Karpas-422 (cell line): ENCODE data around the gene ATP8A2. TPM values are rescaled to one million over a fixed set of nuclear protein-coding genes. Genes with fewer than 3 reads are reported as not detected.
"Not testable (repeated sequence)": the region's sequence is repeated elsewhere in the genome, so short reads cannot be mapped to it uniquely, and the experiment has no call there.

Source experiments
- DNase-seq: peaks from one replicate; pipeline ENCODE4 v3.0.0-alpha.2; 2015
- H2AFZ ChIP-seq: fragments of 200-600 bp; sonication (generic); 2 replicates; pipeline ENCODE4 v1.6.1; 2014; ENCODE audit warnings: antibody characterized with exemption, low read length, mixed read lengths
- H3K27ac ChIP-seq: fragments of 200-600 bp; sonication (generic); 2 replicates; pipeline ENCODE4 v1.5.1; 2014; ENCODE audit warnings: mild to moderate bottlenecking, low read length, moderate library complexity
- H3K27me3 ChIP-seq: fragments of 200-600 bp; sonication (generic); 2 replicates; pipeline ENCODE4 v1.6.1; 2014; ENCODE audit warnings: low read length, mixed read lengths
- H3K36me3 ChIP-seq: fragments of 200-600 bp; sonication (generic); 2 replicates; pipeline ENCODE4 v1.6.1; 2014; ENCODE audit warnings: low read length, mixed read lengths; ENCODE audit not compliant: insufficient read depth
- H3K4me1 ChIP-seq: fragments of 200-600 bp; sonication (generic); 2 replicates; pipeline ENCODE4 v1.6.1; 2014; ENCODE audit warnings: mild to moderate bottlenecking, low read length, mixed read lengths
- H3K4me2 ChIP-seq: fragments of 200-600 bp; sonication (generic); 2 replicates; pipeline ENCODE4 v1.6.1; 2014; ENCODE audit warnings: low read length, low read depth, mild to moderate bottlenecking; ENCODE audit not compliant: poor library complexity, severe bottlenecking
- H3K4me3 ChIP-seq: fragments of 200-600 bp; sonication (generic); 2 replicates; pipeline ENCODE4 v1.5.1; 2014; ENCODE audit warnings: mild to moderate bottlenecking, antibody characterized with exemption, low read length, mixed read lengths
- H3K79me2 ChIP-seq: fragments of 200-600 bp; sonication (generic); 2 replicates; pipeline ENCODE4 v1.6.1; 2014; ENCODE audit warnings: mild to moderate bottlenecking, low read length, mixed read lengths
- H3K9ac ChIP-seq: fragments of 200-600 bp; sonication (generic); 2 replicates; pipeline ENCODE4 v1.6.0; 2014; ENCODE audit warnings: low read length
- H3K9me2 ChIP-seq: fragments of 200-600 bp; sonication (generic), shearing (Covaris generic); replicated peaks from 2 replicates; pipeline ENCODE4 v1.6.0; 2014; ENCODE audit warnings: mild to moderate bottlenecking, low read length, moderate library complexity; ENCODE audit not compliant: insufficient read depth
- H3K9me3 ChIP-seq: fragments of 300-700, 200-600 bp; sonication (generic); 2 replicates; pipeline ENCODE4 v1.6.1; 2014; ENCODE audit warnings: low read length, mixed read lengths
- H4K20me1 ChIP-seq: fragments of 200-600 bp; sonication (generic); 2 replicates; pipeline ENCODE4 v1.6.1; 2014; ENCODE audit warnings: mild to moderate bottlenecking, antibody characterized with exemption, low read length, low read depth; ENCODE audit not compliant: insufficient read depth
- total RNA-seq: library from RNA; depleted of rRNA; stranded (reverse); fragments of >200 nt; shearing (Covaris generic); gene quantifications from 2 replicates; pipeline ENCODE4 v1.2.3, GENCODE V29; 2014; ENCODE audit warnings: low replicate concordance

Gene ATP8A2
- total RNA-seq, 1 experiment from 2014 or later: not detected

- H3K4me3 ChIP-seq: no peak overlapping the region
- no peaks in the 10 kb centered on the region for H3K9me3 ChIP-seq
- no peaks in the 10 kb centered on the region for H4K20me1 ChIP-seq
- no peak overlapping the region for H3K9ac ChIP-seq
- no peaks in the 10 kb centered on the region; the same call in 1 of the 2 replicates for H3K27me3 ChIP-seq
- H3K9me2 ChIP-seq: no peaks in the 10 kb centered on the region
- no peak overlapping the region for H3K27ac ChIP-seq
- DNase-seq: no peak
- H3K36me3 ChIP-seq: no peaks in the 10 kb centered on the region
- no peak overlapping the region for H3K4me2 ChIP-seq
- H3K4me1 ChIP-seq: no peaks in the 10 kb centered on the region
- no peaks in the 10 kb centered on the region for H3K79me2 ChIP-seq
- no peak overlapping the region for H2AFZ ChIP-seq
Observed at GRCh38 chr13:25541434-25542123, 169.8 kb downstream of the ATP8A2 start.

- H3K9ac ChIP-seq, H3K27me3 ChIP-seq, H3K4me1 ChIP-seq, H3K9me3 ChIP-seq, H3K79me2 ChIP-seq, H2AFZ ChIP-seq, H3K27ac ChIP-seq, H4K20me1 ChIP-seq, H3K9me2 ChIP-seq, DNase-seq, H3K4me2 ChIP-seq, H3K4me3 ChIP-seq, H3K36me3 ChIP-seq: not testable (repeated sequence)
Observed at GRCh38 chr13:25548991-25549390, 177.2 kb downstream of the ATP8A2 start.

- H4K20me1 ChIP-seq: no peaks in the 10 kb centered on the region
- no peak overlapping the region for H3K4me2 ChIP-seq
- H3K27ac ChIP-seq: no peak overlapping the region
- H3K4me1 ChIP-seq: no peaks in the 10 kb centered on the region
- no peaks in the 10 kb centered on the region for H3K9me3 ChIP-seq
- no peak for DNase-seq
- H2AFZ ChIP-seq: no peak overlapping the region
- no peaks in the 10 kb centered on the region for H3K36me3 ChIP-seq
- no peaks in the 10 kb centered on the region for H3K79me2 ChIP-seq
- H3K9ac ChIP-seq: no peak overlapping the region
- H3K4me3 ChIP-seq: no peak overlapping the region
- H3K27me3 ChIP-seq: no peaks in the 10 kb centered on the region
- H3K9me2 ChIP-seq: no peaks in the 10 kb centered on the region
Observed at GRCh38 chr13:25561812-25562211, 190.0 kb downstream of the ATP8A2 start.

- H3K79me2 ChIP-seq: no peaks in the 10 kb centered on the region
- H3K9ac ChIP-seq: no peak overlapping the region
- H3K9me3 ChIP-seq: no peaks in the 10 kb centered on the region
- no peaks in the 10 kb centered on the region for H3K9me2 ChIP-seq
- H3K4me1 ChIP-seq: no peaks in the 10 kb centered on the region
- no peak overlapping the region for H3K4me2 ChIP-seq
- no peaks in the 10 kb centered on the region for H3K27me3 ChIP-seq
- H4K20me1 ChIP-seq: no peaks in the 10 kb centered on the region
- no peak overlapping the region for H3K4me3 ChIP-seq
- H3K36me3 ChIP-seq: no peaks in the 10 kb centered on the region
- H3K27ac ChIP-seq: no peak overlapping the region
- no peak for DNase-seq
- no peak overlapping the region for H2AFZ ChIP-seq
Observed at GRCh38 chr13:25570185-25570584, 198.4 kb downstream of the ATP8A2 start.

GRCh38 chr13:25571237-25571636 is 199.5 kb downstream of the ATP8A2 start:
- H2AFZ ChIP-seq: no peak overlapping the region
- no peak for DNase-seq
- H3K36me3 ChIP-seq: no peaks in the 10 kb centered on the region
- no peaks in the 10 kb centered on the region for H3K4me1 ChIP-seq
- H3K9ac ChIP-seq: no peak overlapping the region
- H3K9me2 ChIP-seq: no peaks in the 10 kb centered on the region
- H3K79me2 ChIP-seq: no peaks in the 10 kb centered on the region
- no peak overlapping the region for H3K4me3 ChIP-seq
- no peaks in the 10 kb centered on the region for H4K20me1 ChIP-seq
- H3K4me2 ChIP-seq: no peak overlapping the region
- H3K9me3 ChIP-seq: no peaks in the 10 kb centered on the region
- H3K27me3 ChIP-seq: no peaks in the 10 kb centered on the region
- H3K27ac ChIP-seq: no peak overlapping the region

- H3K4me2 ChIP-seq, H3K27ac ChIP-seq, H3K4me1 ChIP-seq, H2AFZ ChIP-seq, H3K4me3 ChIP-seq, DNase-seq, H4K20me1 ChIP-seq, H3K9ac ChIP-seq, H3K79me2 ChIP-seq, H3K36me3 ChIP-seq, H3K27me3 ChIP-seq, H3K9me3 ChIP-seq, H3K9me2 ChIP-seq: not testable (repeated sequence)
Observed at GRCh38 chr13:25572171-25572570, 200.4 kb downstream of the ATP8A2 start.

GRCh38 chr13:25574437-25575411 is 202.9 kb downstream of the ATP8A2 start:
- Histone ChIP-seq H4K20me1 (0 out of 2 replicates have a peak, but pooled peaks cover 3% of the 10 kb centered on the region), H3K4me1 (no peaks in the 10 kb centered on the region), H2AFZ (no peak overlapping the region), H3K4me2 (no peak overlapping the region), H3K9me3 (no peaks in the 10 kb centered on the region), H3K9me2 (no peaks in the 10 kb centered on the region), H3K4me3 (no peak overlapping the region), H3K79me2 (no peaks in the 10 kb centered on the region), H3K27ac (no peak overlapping the region), H3K9ac (no peak overlapping the region), H3K36me3 (no peaks in the 10 kb centered on the region), H3K27me3 (no peaks in the 10 kb centered on the region)
- DNase-seq: peak; percentile 92

- H3K27me3 ChIP-seq: no peaks in the 10 kb centered on the region
- no peak for DNase-seq
- H3K36me3 ChIP-seq: no peaks in the 10 kb centered on the region
- no peak overlapping the region for H3K27ac ChIP-seq
- H2AFZ ChIP-seq: no peak overlapping the region
- H3K4me1 ChIP-seq: no peaks in the 10 kb centered on the region
- no peak overlapping the region for H3K9ac ChIP-seq
- H3K4me2 ChIP-seq: no peak overlapping the region
- no peaks in the 10 kb centered on the region for H3K9me2 ChIP-seq
- 0 out of 2 replicates have a peak, but pooled peaks cover 3% of the 10 kb centered on the region for H4K20me1 ChIP-seq
- no peaks in the 10 kb centered on the region for H3K79me2 ChIP-seq
- no peak overlapping the region for H3K4me3 ChIP-seq
- no peaks in the 10 kb centered on the region for H3K9me3 ChIP-seq
Observed at GRCh38 chr13:25575562-25575961, 203.8 kb downstream of the ATP8A2 start.
